ENCODE results near the gene THUMPD3.
A peak's percentile ranks its signal among the peaks of the same experiment; 100 is the strongest.

THUMPD3 gene

DNA sequence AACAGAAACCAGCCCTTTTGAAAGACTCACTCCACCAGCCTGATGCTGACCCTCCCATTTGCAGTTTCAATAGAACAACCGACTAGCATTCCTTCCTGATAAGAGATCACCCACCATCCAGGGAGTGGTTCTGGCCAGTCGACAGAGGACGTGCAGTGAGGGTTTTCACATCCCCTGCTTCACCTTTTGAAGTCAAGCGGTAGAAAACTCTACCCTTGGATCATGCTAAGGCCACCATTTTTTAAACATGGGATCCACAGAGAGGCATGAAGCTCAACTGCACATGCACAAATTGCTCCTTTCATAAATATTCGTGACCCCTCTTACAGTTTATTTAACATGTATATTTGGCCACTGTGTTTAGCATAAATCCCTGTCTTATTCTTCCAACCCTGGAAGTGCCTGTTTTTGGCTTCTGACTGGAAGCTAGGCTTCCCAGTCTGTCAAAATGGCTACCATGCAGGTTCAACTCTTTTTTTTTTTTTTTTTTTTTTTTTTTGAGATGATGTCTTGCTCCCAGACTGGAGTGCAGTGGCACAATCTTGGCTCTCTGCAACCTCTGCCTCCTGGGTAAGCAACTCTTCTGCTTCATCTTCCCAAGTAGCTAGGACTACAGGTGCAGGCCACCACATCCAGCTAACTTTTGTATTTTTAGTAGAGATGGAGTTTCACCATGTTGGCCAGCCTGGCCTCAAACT lies 1.0 kb upstream of the THUMPD3 start:
- no peak for DNase-seq

DNA sequence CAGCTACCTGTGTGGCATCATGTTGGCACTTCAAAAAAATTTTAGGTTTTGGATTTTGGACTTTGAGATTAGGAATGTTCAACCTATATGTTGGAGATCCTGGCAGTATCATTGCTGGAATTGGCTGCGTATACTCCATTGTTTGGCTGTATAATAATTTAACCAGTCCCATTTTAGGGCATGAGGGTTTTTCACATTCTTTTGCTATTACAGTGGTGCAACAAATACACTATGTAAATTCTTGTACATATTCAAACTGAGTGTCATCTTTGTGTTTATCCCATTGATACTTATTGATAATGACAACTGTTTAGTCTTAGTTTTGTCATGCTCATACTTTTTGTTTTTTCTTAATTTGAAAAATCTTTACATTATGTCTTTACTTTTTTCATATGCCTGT lies 6.7 kb downstream of the THUMPD3 start:
- no peak for DNase-seq

DNA sequence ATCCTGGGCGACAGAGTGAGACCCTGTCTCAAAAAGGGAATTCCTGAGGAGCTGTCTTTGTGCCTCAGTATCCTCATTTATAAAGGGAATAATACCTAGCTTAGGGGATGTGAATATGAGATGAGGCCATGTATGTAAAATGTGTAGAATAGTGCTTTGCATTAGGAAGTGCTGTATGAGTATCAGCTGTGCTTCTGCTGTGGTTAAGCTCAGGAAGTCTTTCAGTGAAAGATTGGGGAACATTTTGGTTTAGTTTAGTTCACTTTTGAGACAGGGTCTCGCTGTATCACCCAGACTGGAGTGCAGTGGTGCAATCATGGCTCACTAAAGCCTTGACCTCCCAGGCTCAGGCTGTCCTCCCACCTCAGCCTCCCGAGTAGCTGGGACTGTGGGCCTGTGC lies 10.6 kb downstream of the THUMPD3 start:
- DNase-seq, result no peak

DNA sequence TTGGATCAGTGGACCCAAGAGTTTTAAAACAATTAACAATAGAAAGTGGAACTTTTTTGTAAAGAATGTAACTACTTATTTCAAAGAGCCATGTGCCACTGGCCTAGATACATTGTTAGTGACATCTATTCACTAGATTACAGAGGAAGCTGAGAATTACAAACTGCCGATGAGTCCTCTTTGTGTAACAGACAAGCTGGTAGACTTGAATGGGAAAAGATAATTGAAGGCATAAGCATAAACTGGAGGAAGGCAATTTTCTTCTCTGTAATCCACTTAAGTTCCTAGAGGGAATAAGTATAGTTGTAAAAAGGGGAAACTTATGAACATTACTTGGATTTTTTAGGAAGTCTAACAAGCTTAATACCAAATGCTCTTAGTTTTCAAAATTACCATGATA lies 15.1 kb downstream of the THUMPD3 start:
- no peak for DNase-seq

DNA sequence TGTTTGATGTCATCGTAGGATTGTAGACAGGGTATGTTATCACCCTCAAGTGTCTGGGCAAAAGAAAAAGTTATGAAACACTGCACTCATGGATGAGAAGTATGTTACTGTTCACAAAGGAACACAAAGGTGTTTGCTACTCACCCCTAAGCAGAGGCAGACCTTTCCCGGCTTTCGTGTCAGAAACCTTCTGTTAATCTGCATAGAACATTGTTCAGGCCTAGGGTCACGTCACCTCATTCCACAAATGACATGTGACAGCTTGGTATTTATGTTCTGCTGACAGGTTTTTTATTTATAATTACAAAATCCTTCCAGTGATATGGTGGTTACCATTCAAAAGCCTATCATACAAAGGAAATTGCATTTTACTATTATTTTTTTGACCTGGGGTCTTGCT lies 16.5 kb downstream of the THUMPD3 start:
- no peak for DNase-seq

DNA sequence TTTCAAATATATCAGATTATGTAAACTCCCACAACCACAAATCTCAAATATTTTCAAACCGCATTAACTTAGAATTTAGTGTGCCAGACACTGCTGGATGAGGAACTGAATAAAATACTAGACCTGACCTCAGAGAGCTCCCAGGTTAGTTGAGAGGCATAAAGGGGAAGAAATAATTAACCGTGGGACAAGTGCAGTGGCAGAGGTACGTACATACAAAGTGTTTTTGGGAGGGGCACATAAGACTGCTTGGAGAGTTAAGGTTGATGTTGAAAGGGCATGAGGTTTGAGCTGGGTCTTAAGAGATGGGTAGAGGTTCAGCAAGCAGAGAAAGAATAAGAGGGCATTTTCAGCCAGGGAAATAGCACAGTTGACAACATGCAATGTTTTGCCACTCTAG lies 17.2 kb downstream of the THUMPD3 start:
- no peak for DNase-seq

DNA sequence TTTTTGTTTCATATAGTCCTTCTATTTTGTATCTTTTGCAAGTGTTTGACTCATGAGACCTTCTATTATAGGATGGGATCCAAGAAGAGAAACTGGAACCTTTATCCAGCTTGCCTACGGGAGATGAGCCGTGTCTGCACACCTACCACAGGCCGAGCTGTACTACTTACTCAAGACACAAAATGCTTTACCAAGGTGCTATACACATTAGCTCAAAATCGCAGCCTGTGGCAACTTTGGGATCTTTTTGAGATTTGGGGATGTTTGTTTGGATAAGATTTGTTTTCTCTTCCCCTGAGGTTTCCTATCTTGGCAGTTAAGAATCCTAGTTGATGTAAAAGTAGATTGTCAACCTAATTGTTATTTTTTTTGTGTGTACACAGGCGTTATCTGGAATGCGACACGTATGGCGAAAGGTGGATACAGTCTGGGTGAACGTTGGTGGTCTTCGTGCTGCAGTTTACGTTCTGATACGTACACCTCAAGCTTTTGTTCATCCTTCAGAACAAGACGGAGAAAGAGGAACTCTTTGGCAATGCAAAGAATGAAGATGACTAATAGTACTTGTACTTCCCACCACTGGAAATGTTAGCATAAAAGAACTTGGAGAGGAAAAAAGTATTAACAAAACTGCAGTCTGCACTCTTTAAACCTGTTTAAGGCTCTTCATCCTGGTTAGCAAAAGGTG lies 21.4 kb downstream of the THUMPD3 start:
- no peak for DNase-seq

DNA sequence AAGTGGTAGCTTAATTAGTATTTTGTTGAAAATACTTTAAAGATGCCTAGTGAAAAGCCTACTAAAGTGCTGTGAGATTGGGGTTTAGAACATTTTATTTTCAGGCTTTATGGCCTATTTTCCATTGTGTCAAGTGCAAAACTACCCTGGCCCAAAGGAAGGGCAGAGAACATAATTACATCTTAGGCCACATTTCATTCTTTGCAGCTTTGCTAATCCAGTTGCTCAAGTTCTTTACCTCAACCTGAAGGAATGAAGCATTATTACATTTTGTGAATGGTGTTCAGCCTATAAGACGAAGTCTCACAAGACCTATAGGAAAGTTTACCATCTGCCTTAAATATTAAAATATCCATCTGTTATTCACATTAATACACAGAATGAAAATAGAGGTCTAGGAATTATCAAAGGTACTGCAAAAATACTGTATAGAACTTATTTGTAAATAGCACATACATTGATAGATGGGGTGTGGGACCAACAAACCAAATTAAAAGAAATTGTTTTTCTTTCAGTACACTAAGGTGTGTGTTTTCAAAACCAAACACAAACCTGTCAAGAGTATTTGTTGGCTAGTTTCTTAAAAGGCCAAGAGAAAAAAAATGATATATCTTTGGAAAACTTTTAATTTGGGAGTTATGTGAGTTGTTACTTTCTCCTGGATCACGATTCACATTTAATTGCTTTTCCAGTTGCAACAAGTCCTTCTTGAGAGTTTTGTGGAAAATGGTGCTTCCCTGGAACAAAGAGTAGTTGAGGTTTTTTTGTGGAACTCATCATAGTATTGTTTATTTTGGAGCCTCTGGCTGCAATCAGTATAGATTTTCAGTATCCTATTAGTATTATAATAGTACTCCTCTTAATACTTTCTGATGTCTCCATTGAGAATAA lies 22.6 kb downstream of the THUMPD3 start:
- DNase-seq, result no peak

DNA sequence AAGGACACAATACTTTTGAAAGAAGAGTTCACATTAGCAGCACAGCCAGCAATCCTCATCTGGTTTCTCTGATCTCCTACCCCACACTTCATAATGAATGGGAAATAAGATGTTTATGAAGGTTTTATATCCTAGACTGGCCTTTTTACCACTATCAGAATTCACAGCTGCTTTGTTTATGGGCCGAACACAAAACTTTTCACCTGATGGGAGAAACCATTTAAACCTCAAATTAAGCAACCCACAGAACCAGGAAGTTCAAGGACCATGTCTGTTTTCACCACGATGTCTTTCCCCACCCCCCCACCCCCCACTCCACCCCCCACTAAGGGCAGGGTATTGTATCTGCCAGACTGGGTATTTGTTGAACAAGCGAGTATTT lies 23.2 kb downstream of the THUMPD3 start:
- DNase-seq, result no peak

DNA sequence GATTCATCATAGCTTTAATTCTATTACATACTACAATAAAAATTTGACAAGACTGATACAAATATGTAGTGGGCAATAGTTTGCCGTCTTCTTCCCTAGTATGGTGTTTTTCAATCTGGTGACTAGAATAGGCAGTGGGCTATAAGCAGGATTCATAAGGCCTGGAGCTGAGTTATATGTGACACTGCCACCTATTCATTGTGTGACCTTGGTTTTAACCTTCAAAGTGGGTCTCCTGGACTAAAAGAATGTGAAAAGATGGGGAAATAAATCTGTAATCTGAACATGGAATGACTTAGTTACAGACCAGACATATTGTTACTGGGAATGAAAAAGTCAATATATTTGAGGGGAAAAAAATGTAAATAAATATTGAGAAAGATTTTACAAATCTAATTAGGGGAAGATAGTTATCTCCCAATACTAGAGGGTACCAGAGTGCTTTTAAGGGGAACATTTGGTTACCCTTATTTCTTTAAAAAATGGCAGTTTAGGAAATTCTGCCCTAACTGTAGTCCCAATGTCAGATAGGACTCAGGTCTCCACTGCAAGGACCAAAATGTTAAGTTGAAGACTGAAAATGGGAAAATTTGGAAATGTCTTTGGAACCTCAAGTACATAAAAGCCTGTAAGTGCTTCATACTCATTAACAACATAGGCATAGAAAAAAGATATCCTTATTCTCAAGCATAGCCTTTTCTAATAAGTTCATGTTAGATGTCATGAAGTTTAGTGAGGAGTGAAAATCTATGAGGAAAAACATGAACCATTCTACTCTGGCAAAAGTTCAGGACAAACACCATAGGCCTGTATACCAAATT lies 23.9 kb downstream of the THUMPD3 start:
- no peak for DNase-seq

DNA sequence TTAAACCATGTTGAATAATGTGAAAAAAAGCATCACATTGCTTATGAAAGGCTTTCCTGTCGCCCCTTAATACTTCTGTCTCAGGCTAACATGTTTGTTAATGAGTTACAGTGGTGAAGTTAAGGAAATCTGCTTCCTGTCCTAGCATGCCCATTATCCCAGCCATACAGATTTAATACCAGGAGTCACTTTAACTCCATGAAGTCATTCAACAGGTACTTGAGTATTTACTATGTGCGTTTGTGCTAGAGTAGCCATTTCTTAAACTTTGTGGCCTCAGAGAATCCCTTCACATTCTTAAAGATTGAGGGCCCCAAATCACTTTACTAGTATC lies 24.4 kb downstream of the THUMPD3 start:
- no peak for DNase-seq

DNA sequence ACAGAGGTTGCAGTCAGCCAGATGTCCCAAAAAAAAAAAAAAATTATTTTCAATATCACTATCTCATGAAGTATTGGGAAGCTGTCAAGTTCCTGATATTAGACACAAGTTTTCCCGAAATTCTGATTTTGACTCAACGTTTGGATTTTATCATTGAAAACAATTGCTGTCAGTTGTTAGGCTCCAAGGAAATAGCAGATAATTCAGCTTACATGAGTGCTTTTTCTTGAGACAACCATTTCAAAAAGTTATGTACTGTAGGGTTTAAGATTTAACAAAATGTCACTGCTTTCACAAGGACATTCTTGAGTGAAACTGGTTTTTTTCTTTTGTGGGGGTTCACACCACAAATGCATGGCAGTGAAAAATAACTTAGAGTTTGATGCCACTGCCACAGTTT lies 25.3 kb downstream of the THUMPD3 start:
- no peak for DNase-seq

DNA sequence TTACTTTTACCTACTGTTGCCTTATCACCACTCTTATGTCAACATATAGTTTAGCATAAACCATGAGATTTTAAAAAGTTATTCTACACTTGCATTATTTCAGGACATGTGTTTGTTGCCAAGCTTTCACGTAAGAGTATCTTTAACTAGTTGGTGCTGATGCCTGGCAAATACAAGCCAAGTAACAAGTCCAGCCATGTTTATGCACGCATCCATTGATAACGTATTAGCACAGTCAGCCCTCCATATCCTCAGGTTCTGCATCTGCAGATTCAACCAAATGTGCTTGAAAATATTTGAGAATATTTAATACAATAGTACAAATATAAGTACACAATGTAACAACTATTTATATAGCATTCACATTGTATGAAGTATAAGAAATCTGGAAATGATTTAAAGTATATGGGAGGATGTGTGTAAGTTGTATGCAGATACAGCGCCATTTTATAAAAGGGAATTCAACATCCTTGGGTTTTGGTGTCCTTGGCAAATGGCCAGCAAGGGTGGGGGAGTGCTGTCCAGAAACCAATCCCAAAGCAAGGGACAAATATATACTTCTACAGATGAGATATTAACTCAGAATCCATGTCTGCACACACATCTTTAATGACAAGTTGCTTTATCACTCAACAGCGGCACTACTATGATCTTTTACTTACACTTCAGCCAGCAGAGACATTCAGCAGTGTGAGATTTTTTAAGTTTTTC lies 25.9 kb downstream of the THUMPD3 start:
- DNase-seq, result no peak

DNA sequence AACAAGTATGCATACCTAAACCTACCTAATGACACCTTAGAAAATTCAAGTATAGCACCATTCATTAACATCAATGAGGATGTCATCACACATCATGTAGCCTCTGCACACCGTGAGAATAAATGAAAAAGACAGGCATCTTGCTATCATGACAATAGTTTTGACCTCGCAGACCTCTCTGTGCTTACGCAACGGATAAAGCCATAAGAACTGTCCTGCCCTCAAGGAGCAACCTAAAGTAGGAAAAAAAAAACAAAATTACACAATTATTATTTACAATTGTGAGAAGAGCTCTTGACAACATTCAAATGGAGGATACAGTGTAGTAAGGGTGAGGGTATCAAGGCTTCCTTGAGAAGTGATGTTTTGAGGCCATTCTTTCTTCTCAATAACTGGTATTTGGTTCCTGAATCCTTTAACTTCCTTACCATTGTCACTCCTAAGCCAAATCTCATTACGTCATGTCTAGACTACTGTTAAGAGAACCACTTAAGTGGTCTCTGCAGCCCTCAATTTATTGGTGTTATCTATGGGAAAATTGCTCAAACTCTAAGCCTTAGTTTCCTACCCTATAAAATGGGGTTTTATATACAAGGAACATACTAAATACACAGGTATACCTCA lies 27.5 kb downstream of the THUMPD3 start:
- no peak for DNase-seq

DNA sequence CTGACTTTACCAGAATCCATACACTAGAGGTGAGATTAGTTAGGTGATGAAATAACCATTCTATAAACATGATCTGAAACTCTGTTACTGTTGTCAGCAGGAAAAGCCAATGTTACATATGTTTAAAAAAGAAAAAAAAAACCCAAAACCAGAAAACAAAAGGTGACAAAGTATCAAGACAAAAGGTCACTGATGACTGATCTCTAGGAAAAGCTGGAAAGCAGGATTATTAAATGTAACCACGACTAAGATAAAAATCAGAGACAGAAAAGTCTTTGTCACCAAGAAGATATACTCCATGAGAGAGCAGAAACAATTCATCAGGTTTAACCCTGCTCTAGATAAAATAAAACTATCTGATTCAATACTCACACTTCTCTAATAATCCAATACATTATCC lies 29.2 kb downstream of the THUMPD3 start:
- DNase-seq, result no peak

DNA sequence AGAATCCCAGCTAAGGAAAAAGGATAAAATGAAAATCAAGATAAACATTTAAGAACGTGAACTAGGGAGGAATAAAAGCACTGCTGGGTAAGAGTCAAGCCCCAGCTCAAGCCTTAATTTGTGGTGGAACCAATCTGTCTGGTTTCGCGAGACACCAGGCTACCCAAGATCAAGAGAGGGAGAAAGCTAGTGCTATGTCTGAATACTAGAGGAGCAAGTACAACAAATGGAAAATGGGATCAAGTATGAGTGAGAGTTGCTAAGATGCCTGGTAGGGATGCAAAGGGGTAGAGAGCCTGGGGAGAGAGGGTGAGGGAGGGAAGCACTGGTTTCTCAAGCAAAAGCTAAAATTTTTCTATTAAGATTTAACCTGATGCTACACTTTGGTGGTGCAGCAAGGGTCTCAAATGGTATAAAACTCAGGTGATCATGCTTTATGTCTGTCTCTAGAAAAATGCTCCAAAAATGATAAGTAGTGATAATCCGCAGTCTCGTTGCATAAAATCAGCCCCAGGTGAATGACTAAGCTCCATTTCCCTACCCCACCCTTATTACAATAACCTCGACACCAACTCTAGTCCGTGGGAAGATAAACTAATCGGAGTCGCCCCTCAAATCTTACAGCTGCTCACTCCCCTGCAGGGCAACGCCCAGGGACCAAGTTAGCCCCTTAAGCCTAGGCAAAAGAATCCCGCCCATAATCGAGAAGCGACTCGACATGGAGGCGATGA lies 32.9 kb downstream of the THUMPD3 start:
- DNase-seq, result no peak

DNA sequence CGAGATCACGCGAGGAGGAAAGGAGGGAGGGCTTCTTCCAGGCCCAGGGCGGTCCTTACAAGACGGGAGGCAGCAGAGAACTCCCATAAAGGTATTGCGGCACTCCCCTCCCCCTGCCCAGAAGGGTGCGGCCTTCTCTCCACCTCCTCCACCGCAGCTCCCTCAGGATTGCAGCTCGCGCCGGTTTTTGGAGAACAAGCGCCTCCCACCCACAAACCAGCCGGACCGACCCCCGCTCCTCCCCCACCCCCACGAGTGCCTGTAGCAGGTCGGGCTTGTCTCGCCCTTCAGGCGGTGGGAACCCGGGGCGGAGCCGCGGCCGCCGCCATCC lies 33.4 kb downstream of the THUMPD3 start:
- peak; percentile 88 for DNase-seq

DNA sequence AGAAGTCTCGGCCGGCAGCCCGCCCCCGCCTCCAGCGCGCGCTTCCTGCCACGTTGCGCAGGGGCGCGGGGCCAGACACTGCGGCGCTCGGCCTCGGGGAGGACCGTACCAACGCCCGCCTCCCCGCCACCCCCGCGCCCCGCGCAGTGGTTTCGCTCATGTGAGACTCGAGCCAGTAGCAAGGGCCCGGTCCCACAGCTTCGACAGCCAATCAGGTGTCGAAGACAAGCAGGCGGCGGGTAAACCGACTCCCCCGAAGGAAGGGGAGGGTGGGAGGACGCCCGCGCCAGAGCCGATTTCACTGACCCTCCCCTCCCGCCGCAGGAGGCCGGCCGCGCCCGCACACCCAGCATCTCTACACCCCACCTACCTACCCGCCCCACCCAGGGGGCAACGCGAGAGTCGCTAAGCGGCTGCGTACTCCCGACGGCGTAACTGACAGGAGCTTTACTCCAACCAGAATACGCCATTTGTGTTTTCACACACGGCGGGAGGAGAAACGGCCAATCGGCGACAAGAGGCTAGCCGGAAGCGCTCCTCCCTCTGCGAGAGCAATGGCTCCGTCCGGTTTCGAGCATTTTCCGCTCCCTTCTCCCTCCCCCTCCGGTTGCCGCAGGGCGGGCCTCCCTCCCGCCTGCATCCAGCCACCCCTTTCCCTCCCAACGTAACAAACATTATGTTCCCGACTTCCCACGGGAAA lies 33.9 kb downstream of the THUMPD3 start:
- DNase-seq, result peak; percentile 99

DNA sequence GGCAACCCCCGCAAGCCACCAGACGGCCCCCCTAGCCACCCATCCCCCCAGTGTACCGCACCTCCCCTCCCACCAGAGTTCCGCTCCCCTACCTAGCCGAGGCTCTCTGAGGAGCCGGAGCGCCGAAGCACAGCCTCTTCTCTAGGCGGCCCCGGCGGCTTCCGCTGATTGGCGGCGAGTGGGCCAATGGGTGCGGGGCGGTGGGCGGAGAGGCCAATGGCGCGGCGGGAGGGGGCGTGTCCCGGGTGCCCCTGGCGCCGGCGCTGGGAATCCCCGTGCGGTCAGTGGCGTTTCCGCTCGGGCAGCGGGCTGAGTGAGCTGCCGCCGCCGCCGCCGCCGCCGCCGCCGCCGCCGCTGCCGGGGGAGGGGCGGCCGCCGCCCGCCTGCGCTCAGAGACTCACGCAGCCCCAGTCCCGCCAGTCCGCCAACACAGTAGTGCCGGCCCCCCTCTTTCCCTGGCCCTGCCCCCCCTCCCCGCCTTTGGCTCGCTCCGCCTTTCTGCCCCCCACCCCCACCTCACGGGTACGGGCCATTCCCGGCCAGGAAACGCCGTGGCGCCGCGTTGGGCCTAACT lies 34.6 kb downstream of the THUMPD3 start, which contains the start of gene SETD5:
TSS of gene SETD5 (plus strand) at position 284 of the 574 bp plus-strand sequence. CDS start 31,324 bp downstream, outside the sequence.
- DNase-seq, result peak; percentile 98

All from effector CD8-positive, alpha-beta T cell (primary cell).